A204.1 (cell line): ENCODE data around the gene MRRF.
"Not testable (repeated sequence)": the region's sequence is repeated elsewhere in the genome, so short reads cannot be mapped to it uniquely, and the experiment has no call there.

Source experiments
- FAIRE-seq: peaks from 2 replicates; lab custom pipeline; 2012; peaks lifted over from hg19 to GRCh38; lab: Jason Lieb, UNC

MRRF gene

GRCh38 chr9:122363131-122363530, 98.4 kb downstream of the MRRF start:
- FAIRE-seq: not testable (repeated sequence)

- FAIRE-seq: no peak
Measured at GRCh38 chr9:122364117-122364782, 99.6 kb downstream of the MRRF start.

- no peak for FAIRE-seq
Measured at GRCh38 chr9:122364783-122365150, 100.1 kb downstream of the MRRF start.

- no peak for FAIRE-seq
Measured at GRCh38 chr9:122366074-122366660, 101.5 kb downstream of the MRRF start.

- no peak for FAIRE-seq
Measured at GRCh38 chr9:122367065-122367464, 102.4 kb downstream of the MRRF start.

- no peak for FAIRE-seq
Measured at GRCh38 chr9:122367774-122368460, 103.2 kb downstream of the MRRF start.

- FAIRE-seq: no peak
Measured at GRCh38 chr9:122368642-122369041, 104.0 kb downstream of the MRRF start.

- no peak for FAIRE-seq
Measured at GRCh38 chr9:122370303-122370702, 105.6 kb downstream of the MRRF start.

- no peak for FAIRE-seq
Measured at GRCh38 chr9:122370869-122371755, 106.4 kb downstream of the MRRF start, which contains the start of gene PTGS1. Gene PTGS1 (plus strand): TSS chr9:122371024. CDS start chr9:122371085, 61 bp downstream.

- FAIRE-seq: no peak
Measured at GRCh38 chr9:122371846-122372245, 107.2 kb downstream of the MRRF start.

- FAIRE-seq: no peak
Measured at GRCh38 chr9:122372856-122373845, 108.5 kb downstream of the MRRF start.

- FAIRE-seq: no peak
Measured at GRCh38 chr9:122374885-122375420, 110.3 kb downstream of the MRRF start.

- FAIRE-seq: no peak
Measured at GRCh38 chr9:122376796-122377195, 112.1 kb downstream of the MRRF start.

GRCh38 chr9:122377241-122378164, 112.8 kb downstream of the MRRF start:
- FAIRE-seq: no peak

GRCh38 chr9:122378236-122378635, 113.6 kb downstream of the MRRF start:
- FAIRE-seq: no peak

- no peak for FAIRE-seq
Measured at GRCh38 chr9:122379340-122379739, 114.7 kb downstream of the MRRF start.

- FAIRE-seq: no peak
Measured at GRCh38 chr9:122380293-122380692, 115.6 kb downstream of the MRRF start.
